Putamen (tissue), 1 donor: Measurements from ENCODE around the gene KRT39.

Source experiments
- DNase-seq: peaks from one replicate; pipeline ENCODE4 v3.0.0-alpha.2; 2016; ENCODE audit warnings: low spot score

KRT39 gene

GRCh38 chr17:40980117-40980516 lies 13.4 kb upstream of the KRT39 start:
- no peak for DNase-seq

GRCh38 chr17:40978575-40979151 lies 11.9 kb upstream of the KRT39 start:
- DNase-seq: no peak

DNA sequence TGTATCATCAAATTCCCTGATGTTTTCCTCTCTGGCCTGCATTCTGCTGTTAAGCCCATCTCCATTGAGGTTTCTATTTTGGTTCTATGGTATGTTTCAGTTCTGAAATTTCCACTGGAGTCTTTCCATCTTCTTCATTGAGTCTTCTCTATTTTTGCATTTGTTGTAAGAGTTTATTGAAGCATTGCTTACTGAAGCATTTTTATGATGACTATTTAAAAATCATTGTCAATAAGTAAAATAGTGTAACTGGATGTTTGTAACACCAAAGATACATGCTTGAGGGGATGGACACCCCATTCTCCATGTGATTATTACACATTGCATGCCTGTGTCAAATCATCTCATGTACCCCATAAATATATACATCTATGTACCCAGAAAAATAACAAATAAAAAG lies 8.8 kb upstream of the KRT39 start:
- no peak for DNase-seq

GRCh38 chr17:40974366-40974765 lies 7.6 kb upstream of the KRT39 start:
- no peak for DNase-seq

DNA sequence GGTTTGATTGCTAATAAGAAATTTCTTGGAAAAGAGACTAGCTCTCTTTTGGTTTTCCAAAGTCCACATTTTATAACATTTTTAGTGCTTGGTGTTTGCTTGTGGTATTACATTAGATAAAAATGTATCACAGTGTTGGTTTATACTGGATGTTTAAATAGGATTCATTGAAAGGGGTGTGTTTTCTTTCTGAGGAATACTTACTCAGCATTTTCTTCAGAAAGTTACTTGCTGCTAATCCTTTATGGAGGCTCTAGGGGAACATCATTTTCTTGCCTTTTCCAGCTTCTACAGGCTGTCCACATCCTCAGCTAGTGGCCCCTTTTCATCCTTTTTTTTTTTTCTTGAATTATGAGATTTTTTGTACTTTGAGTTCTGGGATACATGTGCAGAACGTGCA lies 834 bp upstream of the KRT39 start:
- DNase-seq: no peak

DNA sequence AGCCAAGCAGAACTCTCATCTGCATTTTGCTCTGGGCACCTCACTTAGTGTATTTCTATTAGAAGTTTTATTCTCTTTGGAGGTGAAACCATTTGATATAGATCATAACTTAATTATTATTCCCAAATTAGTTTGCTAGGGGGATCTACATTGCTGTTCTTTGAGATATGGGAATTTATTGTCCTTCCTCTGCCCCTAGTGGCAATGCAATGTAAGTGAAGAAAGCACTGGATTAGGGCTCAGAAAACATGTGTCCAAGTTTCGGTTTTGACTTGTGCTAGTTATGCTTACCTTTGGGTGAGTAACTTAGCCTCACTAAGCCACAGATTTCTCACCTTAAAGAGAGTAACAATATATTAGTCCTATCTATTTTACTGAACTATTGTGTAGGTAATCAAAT lies 2.9 kb downstream of the KRT39 start:
- no peak for DNase-seq

GRCh38 chr17:40962059-40962561 lies 4.6 kb downstream of the KRT39 start:
- DNase-seq: no peak

GRCh38 chr17:40961591-40961990 lies 5.2 kb downstream of the KRT39 start:
- DNase-seq: no peak

DNA sequence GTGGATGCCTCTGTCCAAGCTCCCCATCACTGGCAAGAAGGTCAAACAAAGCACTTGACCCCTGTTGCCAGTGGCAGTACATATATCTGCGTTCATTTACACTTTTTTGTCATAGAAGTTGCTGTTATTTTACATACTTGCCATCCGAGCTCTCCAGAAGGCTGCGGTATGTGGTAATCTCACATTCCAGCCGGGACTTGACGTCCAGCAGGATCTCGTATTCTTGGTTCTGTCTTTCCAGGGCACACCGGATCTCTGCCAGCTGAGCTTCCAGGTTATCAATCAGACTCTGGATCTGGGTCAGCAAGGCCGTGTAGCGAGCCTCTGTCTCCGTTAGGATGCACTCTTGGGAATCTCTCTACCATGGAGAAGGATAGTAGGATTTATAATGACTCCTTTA lies 6.6 kb downstream of the KRT39 start:
- DNase-seq: no peak

GRCh38 chr17:40958086-40958953 lies 8.4 kb downstream of the KRT39 start:
- no peak for DNase-seq

DNA sequence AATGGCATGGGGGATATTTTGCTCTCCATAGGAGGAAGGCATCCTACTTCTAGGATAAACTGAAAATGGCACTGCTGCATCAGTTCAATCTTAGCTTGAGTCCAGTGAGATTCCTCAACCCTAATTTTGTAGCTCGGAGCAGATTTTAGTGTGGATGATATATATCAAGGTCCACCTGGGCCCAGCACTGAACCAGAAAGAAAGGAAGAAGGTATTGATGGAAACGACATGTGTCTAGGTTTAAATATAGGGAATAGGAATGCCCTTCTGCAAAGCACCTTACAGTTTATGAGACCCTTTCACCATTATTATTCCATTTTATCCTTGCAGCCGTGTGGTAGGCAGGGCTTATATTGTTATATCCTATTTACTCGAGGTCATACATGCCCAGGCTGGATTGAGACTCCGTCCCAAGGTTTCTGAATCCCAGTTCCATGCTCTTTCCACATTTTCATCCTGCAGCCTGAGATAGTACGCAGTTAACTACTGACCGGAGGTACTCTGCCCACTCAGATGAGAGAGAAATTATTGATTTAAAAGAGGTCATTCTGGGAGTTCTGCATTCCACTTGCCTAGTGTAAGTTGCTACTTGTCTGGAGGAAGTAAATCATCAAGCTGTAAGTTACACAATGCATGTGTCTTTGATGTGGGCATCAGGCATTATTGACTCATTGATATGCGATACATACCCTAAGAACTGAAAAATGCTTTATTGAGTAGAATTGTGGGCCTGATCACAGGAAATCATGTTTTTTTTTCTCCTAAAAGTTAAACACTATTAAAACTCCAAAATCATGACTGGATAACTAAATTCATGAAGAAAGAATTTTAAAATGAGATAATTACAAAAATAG lies 10.1 kb downstream of the KRT39 start:
- DNase-seq: no peak

GRCh38 chr17:40953881-40954280 lies 12.9 kb downstream of the KRT39 start:
- no peak for DNase-seq

DNA sequence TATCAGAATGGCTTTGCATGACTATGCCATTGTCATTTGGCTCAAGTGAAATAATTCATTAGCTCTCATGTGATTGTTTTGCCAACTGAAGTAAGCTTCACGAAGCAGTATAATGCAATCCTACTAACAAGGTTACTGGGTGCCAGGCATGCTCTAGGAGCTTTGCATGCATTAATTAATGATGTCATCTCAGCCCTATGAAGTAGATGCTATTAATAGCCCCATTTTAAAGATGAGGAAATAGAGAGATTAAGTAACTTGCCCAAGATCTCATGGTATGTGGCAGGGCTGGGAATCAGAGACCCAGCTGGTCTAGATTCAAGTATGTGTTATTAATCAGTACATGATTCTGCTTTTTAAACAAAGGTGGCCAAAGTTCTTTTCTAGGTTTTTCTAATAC lies 14.1 kb downstream of the KRT39 start:
- DNase-seq: no peak

DNA sequence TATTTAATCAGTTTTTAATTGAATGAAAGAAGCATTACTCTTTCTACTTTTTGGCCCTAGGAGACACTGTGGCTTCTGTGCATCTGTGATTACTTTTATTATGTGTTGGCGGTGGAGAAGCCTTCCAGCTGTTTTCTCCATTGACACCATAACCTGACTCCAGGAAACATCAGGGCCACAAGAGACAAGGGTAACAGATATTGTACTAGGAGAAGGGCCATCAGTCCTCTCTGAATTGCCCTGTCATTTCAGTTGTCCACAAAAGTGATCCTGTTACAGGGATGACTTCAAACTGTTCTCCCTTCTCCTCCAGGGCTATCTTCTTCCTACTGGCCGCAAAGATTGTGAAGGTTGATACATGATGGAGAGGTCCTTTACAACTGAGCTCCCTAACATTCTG lies 14.6 kb downstream of the KRT39 start:
- DNase-seq: no peak

DNA sequence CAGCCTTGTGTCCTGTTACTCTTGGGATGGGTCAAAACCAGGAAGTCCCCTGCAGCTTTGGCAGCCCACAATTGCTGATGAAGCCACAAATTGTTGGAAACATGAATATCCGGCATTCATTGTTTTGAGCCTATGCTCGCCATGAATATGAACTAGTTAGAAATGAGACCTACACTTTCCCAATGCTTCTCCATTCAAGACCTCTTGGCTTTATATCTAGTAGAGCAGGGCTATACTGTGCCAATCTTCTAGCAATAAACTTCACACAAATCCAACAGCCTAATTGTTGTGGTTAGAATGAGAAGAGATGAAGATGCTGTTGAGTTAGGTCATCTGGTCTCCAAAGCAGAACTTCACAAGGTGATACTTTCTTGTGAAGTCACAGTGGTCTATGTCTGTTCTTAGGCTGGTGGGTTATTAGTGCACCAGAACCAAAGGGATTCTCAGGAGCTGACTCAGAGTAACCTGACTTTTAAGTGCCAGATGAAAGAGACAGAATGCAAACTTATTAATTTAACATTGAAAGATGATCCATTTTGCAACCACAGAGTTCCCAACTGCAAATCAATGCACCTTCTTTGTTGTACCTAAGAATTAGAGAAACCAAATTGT lies 15.6 kb downstream of the KRT39 start:
- no peak for DNase-seq

- DNase-seq: no peak
Observed at GRCh38 chr17:40950176-40950575, 16.6 kb downstream of the KRT39 start.

- no peak for DNase-seq
Observed at GRCh38 chr17:40949418-40949817, 17.3 kb downstream of the KRT39 start.

GRCh38 chr17:40947929-40948328 lies 18.8 kb downstream of the KRT39 start:
- DNase-seq: no peak

- no peak for DNase-seq
Observed at GRCh38 chr17:40945414-40945813, 21.3 kb downstream of the KRT39 start.

DNA sequence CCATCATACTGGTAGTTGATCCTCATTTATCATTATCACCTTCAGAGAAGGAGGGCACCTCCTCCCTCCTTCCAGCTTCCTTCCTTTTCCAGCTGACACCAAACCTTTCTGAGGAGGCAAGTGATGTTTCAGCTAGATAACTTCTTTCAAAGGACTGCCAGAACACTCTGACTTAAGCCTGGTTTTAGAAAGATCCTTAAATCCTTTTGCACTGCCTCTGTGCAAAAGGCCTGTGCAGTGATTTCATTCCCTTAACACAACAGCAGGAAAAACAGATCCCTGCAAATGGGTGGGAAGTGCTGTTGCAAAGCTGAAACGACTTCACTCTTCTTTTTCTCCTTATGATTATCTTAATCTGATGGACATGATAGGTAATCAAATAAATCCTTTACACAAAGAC lies 22.2 kb downstream of the KRT39 start:
- no peak for DNase-seq

GRCh38 chr17:40942553-40942952 lies 24.2 kb downstream of the KRT39 start:
- no peak for DNase-seq

DNA sequence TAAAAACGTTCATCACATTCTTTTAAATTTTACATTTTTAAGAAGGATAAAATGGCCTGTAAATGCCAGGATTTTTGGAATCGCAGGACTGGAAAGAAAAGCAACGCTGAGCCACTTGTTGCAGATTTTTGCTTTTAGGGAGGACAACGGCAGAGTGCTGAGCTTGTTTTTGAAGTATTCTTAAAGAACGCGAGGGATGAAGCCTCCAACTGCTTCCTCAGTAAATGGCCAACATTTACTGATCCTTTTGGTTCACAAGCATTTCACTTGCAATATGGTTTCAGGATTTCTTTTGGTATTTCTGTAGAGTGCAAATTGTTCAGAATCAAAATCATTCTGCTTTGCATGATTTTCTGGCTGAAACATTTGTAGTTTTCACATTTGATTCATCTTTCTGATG lies 26.5 kb downstream of the KRT39 start:
- no peak for DNase-seq
